Coronary artery (tissue), 2 donors: ENCODE results near the gene SNED1.
A peak's percentile ranks its signal among the peaks of the same experiment; 100 is the strongest.

Source experiments
- DNase-seq: peaks from one replicate; pipeline ENCODE4 v3.0.0-alpha.2; 2017; ENCODE audit warnings: low spot score
- H3K27ac ChIP-seq, 2 donors: fragments of 200-600 bp; sonication (generic); one replicate each; pipeline ENCODE4 v1.5.1; 2016 to 2019
- H3K4me3 ChIP-seq: fragments of 200-600 bp; sonication (generic); 2 replicates; pipeline ENCODE4 v1.5.1; 2016; ENCODE audit warnings: mild to moderate bottlenecking, moderate library complexity
- CTCF ChIP-seq: fragments of 200-600 bp; sonication (generic); IDR thresholded peaks from one replicate; pipeline ENCODE4 v1.5.1; 2019; ENCODE audit warnings: antibody characterized with exemption

The SNED1 gene

DNA sequence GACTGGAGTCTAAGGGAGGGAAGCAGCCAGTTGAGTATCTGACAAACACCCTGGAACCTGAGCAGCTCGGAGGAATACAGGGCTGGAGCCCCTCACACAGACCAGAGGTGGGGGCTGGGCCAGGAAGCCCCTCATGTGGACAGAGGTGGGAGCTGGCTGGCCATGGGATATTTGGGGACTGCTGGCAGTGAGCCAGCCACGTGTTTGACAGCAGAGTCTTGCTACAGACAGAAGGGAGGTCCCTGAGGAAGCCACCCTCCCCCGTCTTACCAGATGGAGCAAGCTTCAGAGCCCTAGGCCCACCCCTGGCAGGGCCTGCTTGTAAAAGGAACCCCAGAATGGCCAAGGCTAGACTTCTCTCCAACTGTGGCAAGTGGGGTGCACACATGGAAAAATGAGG, 107.2 kb downstream of the SNED1 start:
- peak; percentile 50 for DNase-seq
- TF ChIP-seq CTCF: no peak
- no peak overlapping the region for H3K4me3 ChIP-seq
- H3K27ac ChIP-seq: no peak overlapping the region

DNA sequence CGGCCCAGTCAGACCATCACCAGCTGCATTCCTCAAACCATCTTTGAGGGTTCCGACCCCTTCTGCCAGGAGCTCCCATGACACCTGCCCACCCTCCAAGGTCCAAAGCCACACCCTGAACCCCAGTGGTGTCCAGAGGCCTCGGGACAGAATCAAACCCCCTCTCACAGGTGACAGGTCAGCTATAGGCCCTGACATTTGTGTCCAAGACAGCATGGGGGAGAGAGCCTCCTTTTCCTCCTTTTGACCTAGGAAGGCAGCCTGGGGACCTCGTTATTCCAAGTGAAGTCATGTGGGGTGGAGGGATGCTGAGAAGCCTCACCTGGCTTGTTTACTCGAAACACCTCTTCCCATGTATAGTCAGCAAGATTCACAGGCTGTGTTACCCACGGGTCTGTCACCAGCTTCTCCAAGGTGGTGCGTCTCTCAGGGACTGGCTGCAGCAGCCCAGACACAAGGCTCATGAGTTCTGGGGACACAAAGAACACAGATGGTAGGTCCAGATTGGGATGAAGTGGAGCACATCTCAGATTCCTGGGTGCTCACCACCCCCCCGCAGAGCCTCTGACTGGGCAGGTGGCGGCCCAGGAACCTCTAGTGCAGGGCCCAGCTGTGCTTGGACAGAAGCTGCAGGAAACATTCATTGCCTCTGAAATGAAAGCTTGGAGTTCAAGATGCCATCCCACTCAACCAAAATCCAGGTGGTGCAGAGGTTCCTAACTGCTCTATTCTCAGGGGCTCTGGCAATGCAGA, 108.8 kb downstream of the SNED1 start:
- H3K27ac ChIP-seq: no peak overlapping the region
- no peak for TF ChIP-seq CTCF
- H3K4me3 ChIP-seq: no peak overlapping the region
- DNase-seq: peak; percentile 60

DNA sequence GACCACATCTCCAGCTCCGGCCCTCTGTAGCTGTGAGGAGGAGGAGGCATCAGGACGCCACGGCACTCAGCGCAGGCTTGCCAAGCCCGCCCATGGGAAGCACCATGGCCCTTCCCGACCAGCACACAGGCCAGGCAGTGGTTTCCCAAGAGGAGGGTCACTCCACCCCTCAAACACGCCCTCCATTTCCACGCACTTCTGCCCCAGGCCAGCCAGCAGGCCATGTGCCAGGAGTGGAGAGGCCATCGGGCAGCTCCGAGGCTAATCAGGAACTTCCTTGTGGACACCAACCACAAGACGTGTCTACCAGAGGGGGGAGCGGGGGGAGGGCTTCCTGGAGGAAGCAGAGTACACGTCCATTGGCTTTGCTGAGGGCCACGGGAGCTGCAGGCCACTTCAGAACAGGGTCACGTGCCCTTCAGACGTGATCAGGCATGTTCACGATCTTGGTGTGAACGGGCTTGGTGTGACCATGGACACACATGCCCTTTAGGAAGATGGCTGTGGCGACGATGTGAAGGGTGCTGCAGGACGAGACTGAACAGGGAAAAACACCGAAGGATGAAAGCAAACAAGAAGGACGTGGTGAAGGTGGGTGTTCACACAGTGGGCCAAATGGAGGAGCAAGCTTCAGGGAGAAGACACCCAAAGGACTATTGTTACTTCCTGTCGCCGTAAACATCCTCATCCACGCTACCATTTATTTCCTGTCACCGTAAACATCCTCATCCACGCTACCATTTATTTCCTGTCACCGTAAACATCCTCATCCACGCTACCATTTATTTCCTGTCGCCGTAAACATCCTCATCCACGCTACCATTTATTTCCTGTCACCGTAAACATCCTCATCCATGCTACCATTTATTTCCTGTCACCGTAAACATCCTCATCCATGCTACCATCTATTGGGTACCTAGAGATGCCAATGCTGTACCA, 110.1 kb downstream of the SNED1 start:
- H3K27ac ChIP-seq: no peak overlapping the region
- DNase-seq: peak; percentile 62
- no peak overlapping the region for H3K4me3 ChIP-seq
- TF ChIP-seq CTCF: no peak

DNA sequence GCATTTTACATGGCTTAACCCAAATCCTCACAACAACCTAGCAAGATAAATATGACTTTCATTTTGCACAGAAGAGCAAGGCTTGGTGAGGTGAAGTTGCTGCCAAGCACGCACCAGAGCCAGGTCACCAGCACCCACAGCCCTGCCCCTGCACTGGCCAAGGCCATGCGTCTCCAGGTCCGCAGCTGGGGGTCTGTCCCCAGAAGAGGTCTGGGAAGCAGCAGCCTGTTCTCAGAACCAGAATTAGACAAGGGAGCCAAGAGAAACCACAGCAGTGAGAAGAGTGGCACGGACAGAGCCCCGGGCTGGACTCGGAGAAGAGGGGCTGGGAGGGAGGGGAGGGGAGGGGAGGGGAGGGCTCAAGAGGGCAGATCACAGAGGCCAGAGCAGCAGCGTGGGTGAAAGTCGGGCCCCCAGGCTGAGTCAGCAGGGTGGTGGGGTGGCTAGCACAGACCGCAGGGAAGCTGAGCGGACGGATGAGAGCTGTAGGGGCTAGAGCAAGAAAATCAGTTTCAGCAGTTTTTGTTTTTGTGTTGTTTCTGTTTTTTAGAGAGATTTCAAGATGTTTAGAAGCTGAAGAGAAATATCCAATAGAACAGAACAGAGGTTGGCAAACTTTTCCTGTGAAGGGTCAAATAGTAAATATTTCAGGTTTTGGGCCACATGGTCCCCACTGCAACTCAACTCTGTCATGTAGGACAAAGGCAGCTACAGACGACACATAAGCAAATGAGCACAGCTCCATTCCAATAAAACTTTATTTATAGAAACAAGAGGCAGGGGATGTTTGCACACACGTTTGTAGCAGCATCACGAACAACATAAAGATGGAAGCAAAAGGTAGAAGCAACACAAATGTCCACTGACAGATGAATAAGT, 111.0 kb downstream of the SNED1 start:
- no peak for TF ChIP-seq CTCF
- H3K27ac ChIP-seq: no peak overlapping the region
- DNase-seq: no peak
- no peak overlapping the region for H3K4me3 ChIP-seq

GRCh38 chr2:241110089-241110606, 111.7 kb downstream of the SNED1 start:
- DNase-seq: no peak
- TF ChIP-seq CTCF: no peak
- Histone ChIP-seq H3K27ac (no peak overlapping the region), H3K4me3 (no peak overlapping the region)

DNA sequence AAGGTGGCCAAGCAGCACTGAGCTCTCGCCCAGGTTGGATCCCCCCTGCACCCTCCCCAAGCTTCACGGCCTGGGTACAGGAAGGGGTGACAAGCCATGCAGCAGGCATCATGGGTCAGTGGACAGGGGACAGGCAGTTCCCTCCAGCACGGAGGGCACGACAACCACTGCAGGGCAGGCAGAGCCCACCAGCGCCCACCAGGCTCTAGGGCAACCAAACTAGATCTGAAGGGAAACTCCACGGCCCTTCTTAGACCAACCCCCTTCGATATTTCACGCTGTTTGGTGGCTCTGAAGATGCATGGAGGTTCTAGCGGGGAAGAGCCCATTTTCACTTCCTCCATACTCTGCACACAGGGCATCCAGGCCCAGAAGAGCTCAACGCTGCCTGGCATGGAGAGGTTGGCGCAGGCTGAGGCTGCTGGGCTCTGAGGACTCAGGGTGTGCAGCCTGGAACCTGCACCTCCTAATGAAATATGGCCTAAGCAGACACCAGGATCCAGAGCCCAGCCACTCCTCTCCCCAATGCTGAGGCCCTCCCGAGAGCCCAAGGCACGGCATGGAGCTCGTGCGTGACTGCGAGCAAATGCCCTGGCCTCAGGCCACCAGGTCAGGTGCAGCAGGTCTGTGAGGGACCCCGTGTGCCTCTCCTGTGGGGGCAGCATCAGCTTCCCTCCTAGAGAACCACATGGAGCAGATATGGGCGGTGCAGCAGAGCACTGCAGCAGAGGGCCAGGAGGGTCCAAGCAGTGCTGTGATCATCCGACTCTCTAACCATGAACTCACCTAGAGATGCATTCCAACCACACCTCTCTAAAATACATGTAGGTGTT, 112.4 kb downstream of the SNED1 start:
- no peak overlapping the region for H3K4me3 ChIP-seq
- H3K27ac ChIP-seq: no peak overlapping the region
- no peak for TF ChIP-seq CTCF
- no peak for DNase-seq
